Measurements from ENCODE around the gene STARD7. TPM values are rescaled to one million over a fixed set of nuclear protein-coding genes. Genes with fewer than 3 reads are reported as not detected.
"Not testable (repeated sequence)": the region's sequence is repeated elsewhere in the genome, so short reads cannot be mapped to it uniquely, and the experiment has no call there.

Gene STARD7
- total RNA-seq, 2 experiments from 2014 or later, result 126 to 128 TPM

DNA sequence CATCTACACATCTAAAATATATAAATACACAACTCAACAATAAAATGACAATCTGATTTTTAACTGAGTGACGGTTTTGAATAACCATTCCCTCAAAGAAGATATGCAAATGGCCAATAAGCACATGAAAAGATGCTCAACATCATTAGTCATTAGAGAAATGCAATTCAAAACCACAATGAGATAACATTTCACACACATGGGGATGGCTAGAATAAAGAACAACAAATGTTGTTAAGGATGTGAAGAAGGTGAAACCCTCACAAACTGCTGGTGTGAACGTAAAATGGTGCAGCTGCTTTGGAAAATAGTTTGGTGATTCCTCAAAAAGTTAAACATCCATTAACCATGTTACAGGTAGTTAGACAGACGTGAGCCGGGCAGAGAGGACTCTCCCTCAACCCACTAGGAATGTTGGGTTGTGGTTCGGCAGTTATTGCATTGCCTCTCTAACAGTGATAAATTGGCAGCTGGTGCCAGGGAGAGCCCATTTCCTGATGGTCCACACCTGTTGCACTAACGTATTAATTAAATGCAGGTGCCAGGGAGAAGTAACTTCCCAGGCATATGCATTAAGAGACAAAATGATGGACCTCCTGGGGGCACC is 41.1 kb downstream of the STARD7 start:
- ChIA-PET CTCF (interaction anchor here (1.1 to 1.2 kb wide), 2 partner anchors 25 to 70 kb away, joined by 3 to 5 read pairs; no protein-coding TSS in a partner anchor), POLR2A (no interaction called here)
- peaks cover 7% of the 10 kb centered on the region for H3K9me3 Mint-ChIP-seq
- no peaks in the 10 kb centered on the region for H3K27me3 Mint-ChIP-seq
- DNase-seq, result no peak
- peaks cover 32% of the 10 kb centered on the region for H3K4me1 Mint-ChIP-seq
- H3K36me3 Mint-ChIP-seq (ENCODE audit: low read depth), result peaks cover 3% of the 10 kb centered on the region
- H3K4me3 Mint-ChIP-seq, result no peak overlapping the region
- H3K27ac Mint-ChIP-seq, result no peak overlapping the region

DNA sequence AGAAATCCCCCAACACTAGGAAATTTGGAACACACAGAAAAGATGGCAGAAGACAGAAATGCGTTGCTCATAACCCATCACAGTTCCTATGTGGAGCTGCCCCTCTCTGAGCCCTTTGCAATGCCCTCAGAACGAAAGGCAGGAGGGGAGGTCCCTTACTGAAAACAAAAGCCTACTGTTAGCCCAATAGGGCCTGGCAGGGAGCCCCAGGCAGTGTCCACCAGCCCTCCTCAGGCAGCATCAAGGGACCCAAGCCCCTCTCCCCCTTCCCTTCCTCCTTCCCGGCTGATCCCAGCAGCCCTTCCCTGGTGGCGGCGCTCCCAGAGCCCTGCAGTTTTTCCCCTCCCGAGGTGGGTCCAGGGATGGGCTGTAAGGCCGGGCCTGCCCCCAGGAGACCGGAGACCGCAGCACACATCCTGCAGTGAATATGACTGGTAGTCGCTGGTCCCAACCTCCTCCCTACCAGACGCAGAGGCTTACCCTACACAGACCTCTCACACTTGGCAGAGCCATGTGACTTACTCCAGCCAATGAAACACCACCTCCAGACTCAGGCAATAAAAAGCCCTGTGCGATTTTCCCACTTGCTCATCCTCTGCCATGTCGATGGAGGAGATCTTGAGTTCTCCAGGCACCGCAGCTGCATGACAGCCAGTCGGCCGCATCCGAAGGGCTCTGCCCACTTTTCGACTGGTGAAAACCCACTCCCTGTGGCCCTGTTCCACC is 44.0 kb downstream of the STARD7 start:
- Mint-ChIP-seq H3K36me3 (ENCODE audit: low read depth) (peaks cover 5% of the 10 kb centered on the region), H3K4me3 (peak overlapping the region; percentile 50), H3K4me1 (peaks cover 48% of the 10 kb centered on the region), H3K27ac (peak overlapping the region; percentile 95), H3K27me3 (no peaks in the 10 kb centered on the region), H3K9me3 (peaks cover 8% of the 10 kb centered on the region)
- DNase-seq, result peak; percentile 67
- POLR2A ChIA-PET, result no interaction called here
- CTCF ChIA-PET, result interaction anchor here (0.8 to 3.6 kb wide), 3 partner anchors 9 to 98 kb away, joined by 4 to 26 read pairs (median 6); no protein-coding TSS in a partner anchor

DNA sequence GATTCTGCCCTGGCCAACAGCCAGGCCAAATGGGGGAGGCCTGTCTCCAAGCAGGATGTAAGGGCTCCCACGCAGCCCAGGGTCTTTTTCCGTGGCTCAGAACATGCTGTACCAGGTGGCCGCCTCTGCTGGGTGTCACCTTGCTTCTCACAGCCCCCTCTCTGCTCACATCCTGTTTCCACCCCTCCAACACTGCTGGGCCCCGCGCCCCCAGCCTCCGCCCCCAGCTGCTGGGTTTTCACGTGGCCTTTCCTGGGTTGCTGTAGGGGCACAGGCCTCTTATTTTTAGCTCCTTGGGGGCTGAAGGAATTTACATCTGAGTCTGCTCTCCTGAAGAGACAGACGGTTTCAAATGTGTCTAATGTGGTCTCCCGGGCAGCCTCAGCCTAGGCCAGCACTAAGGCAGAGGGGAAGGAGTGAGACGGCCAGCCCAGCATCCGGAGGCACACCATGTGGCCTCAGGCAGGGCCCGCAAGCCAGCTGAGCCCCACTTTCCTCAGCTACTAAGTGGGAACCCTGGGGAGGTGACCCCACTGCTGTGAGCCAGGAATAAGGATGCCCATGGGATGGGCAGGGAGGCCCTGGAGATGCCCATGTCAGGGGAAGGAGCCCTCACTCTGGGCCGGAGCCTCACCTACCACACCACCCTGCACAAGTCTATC is 44.7 kb downstream of the STARD7 start:
- ChIA-PET POLR2A (no interaction called here), CTCF (interaction anchor here (0.6 to 3.6 kb wide), 7 partner anchors 10 to 153 kb away, joined by 3 to 26 read pairs (median 6); no protein-coding TSS in a partner anchor)
- Mint-ChIP-seq H3K27me3 (no peaks in the 10 kb centered on the region), H3K27ac (peak overlapping the region; percentile 95), H3K4me3 (peak overlapping the region; percentile 50), H3K36me3 (ENCODE audit: low read depth) (peaks cover 5% of the 10 kb centered on the region), H3K9me3 (peaks cover 5% of the 10 kb centered on the region), H3K4me1 (peaks cover 56% of the 10 kb centered on the region)
- DNase-seq, result peak; percentile 54

DNA sequence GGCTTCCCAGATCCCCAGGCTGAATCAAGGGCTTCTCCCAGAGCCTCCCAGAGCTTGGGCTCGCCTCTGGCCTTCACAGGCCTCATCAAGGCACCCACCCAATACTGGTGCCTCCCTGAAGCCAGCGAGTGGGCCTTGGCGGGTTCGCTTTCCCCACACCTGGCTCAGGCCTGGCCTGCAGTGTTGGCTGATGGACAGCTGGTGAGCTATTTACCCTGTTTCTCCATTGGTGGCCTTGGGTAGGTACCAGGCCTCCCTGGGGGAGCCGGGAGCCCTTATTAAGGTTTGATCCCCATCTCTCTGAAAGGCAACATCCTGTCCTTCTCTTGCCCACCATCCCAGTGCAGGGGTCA is 45.2 kb downstream of the STARD7 start:
- CTCF ChIA-PET, result interaction anchor here (0.6 to 3.6 kb wide), 6 partner anchors 11 to 153 kb away, joined by 3 to 26 read pairs (median 8); no protein-coding TSS in a partner anchor
- Mint-ChIP-seq H3K9me3 (peaks cover 5% of the 10 kb centered on the region), H3K36me3 (ENCODE audit: low read depth) (peaks cover 5% of the 10 kb centered on the region), H3K27me3 (no peaks in the 10 kb centered on the region), H3K27ac (peak overlapping the region; percentile 95), H3K4me1 (peaks cover 61% of the 10 kb centered on the region), H3K4me3 (no peak overlapping the region)
- POLR2A ChIA-PET, result no interaction called here
- DNase-seq, result no peak

DNA sequence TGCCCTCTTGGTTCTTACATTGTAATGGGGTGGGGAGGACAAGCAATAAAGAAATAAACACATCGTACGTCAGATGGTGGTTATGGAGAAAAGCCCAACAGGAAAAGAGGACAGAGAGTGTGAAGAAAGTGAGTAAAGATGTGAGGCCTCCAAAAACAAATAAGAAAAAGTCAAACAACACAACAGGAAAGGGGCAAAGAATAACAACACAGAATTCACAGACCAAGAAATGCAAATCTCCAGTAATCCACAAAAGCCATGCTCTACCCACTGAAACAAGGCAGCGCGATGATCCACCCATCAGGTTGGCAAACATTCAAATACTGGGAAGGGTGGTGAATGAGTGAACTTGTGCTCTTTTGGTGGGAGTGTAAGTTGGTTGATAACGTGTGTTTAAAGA is 46.7 kb downstream of the STARD7 start:
- Mint-ChIP-seq H3K27ac (peak overlapping the region; percentile 15), H3K9me3 (peaks cover 5% of the 10 kb centered on the region), H3K36me3 (ENCODE audit: low read depth) (peaks cover 5% of the 10 kb centered on the region), H3K27me3 (no peaks in the 10 kb centered on the region), H3K4me1 (peaks cover 74% of the 10 kb centered on the region), H3K4me3 (no peak overlapping the region)
- no peak for DNase-seq
- ChIA-PET CTCF (interaction anchor here (1.0 to 3.6 kb wide), 7 partner anchors 11 to 103 kb away, joined by 3 to 26 read pairs (median 6); partner anchors contain the start of gene ASTL), POLR2A (no interaction called here)

DNA sequence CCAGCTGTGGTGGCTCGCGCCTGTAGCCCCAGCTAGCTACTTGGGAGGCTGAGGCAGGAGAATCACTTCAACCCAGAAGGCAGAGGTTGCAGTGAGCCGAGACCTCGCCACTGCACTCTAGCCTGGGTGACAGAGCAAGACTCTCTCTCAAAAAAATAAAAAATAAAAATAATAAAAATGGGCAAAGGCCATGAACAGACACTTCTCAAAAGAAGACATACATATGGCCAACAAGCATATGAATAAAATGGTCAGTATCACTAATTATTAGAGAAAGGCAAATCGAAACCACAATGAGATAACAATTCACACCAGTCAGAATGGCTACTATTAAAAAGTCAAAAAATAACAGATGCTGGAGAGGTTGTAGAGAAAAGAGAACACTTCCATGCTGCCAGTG is 48.3 kb downstream of the STARD7 start:
- H3K4me3 Mint-ChIP-seq; H3K9me3 Mint-ChIP-seq; H3K36me3 Mint-ChIP-seq (ENCODE audit: low read depth); H3K27me3 Mint-ChIP-seq; H3K27ac Mint-ChIP-seq; DNase-seq; POLR2A ChIA-PET: not testable (repeated sequence)
- CTCF ChIA-PET, result interaction anchor here (1.2 to 2.3 kb wide), 3 partner anchors 10 to 44 kb away, joined by 3 to 12 read pairs (median 8); partner anchors contain the start of gene ADRA2B
- H3K4me1 Mint-ChIP-seq, result peaks cover 88% of the 10 kb centered on the region

DNA sequence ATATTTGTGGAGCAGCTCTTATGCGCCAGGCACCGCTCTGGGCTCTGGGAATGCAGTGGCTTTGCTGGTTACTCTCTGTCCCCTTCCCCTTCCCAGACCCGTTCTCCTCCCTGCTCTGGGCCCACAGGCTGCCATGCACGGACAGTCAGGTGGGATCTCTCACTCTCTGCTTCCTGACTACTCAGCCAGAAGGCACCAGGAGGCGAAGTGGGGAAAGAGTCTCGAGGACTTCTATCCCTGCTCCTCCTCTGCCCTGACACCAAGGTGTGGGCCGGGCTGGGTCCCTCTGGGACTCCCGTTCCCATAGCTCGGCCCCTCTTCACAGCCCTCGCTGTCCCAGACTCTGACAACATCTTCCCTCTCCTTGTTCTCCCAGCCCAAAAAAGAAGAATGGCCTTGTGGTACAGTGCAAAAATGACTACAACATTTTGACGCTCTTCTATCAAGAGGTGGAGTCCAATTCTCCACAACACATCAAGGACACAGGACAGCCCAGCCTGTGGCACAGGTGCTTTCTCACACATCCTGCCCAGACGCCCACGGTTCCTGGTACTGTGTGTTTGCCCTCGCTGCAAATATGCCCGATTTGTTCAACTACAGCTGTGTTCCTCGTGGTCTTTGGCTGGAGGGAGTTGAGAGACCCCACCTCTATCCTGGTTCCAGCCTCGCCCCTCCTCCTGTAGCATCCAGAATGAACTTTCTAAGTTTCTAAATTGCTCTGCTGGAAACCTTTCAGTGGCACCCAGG is 49.4 kb downstream of the STARD7 start:
- H3K4me3 Mint-ChIP-seq, result peak overlapping the region; percentile 11
- peaks cover 79% of the 10 kb centered on the region for H3K4me1 Mint-ChIP-seq
- H3K27me3 Mint-ChIP-seq, result no peaks in the 10 kb centered on the region
- DNase-seq, result peak; percentile 37
- ChIA-PET POLR2A (no interaction called here), CTCF (interaction anchor here (1.2 to 2.3 kb wide), 6 partner anchors 9 to 137 kb away, joined by 3 to 13 read pairs (median 8); partner anchors contain the start of gene ADRA2B)
- H3K27ac Mint-ChIP-seq, result peak overlapping the region; percentile 84
- H3K36me3 Mint-ChIP-seq (ENCODE audit: low read depth), result peaks cover 5% of the 10 kb centered on the region
- peaks cover 5% of the 10 kb centered on the region for H3K9me3 Mint-ChIP-seq

DNA sequence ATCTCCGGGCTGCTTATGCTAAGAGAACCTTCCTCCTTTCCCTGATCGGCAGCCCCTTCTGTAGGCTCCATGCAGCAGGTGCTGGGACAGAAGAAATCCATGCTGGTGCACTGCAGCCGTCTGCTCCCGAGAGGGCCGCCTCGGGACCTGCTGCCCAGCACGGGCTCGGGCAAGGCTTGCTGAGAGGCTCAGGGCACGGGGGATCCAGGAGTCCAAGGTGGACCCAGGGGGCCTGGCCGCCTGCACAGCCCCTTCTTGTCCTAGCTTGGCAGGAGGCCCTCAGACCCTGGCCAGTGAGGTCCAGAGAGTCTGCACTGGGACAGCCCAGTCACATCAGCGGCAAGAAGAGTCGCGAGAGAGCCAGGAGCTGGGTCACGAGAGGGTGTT is 50.1 kb downstream of the STARD7 start:
- Mint-ChIP-seq H3K36me3 (ENCODE audit: low read depth) (peaks cover 5% of the 10 kb centered on the region), H3K4me1 (peaks cover 74% of the 10 kb centered on the region), H3K27me3 (no peaks in the 10 kb centered on the region), H3K4me3 (no peak overlapping the region), H3K27ac (peak overlapping the region; percentile 84), H3K9me3 (peaks cover 5% of the 10 kb centered on the region)
- ChIA-PET POLR2A (no interaction called here), CTCF (interaction anchor here (1.3 to 2.0 kb wide), 5 partner anchors 8 to 136 kb away, joined by 3 to 13 read pairs (median 8); no protein-coding TSS in a partner anchor)
- no peak for DNase-seq

DNA sequence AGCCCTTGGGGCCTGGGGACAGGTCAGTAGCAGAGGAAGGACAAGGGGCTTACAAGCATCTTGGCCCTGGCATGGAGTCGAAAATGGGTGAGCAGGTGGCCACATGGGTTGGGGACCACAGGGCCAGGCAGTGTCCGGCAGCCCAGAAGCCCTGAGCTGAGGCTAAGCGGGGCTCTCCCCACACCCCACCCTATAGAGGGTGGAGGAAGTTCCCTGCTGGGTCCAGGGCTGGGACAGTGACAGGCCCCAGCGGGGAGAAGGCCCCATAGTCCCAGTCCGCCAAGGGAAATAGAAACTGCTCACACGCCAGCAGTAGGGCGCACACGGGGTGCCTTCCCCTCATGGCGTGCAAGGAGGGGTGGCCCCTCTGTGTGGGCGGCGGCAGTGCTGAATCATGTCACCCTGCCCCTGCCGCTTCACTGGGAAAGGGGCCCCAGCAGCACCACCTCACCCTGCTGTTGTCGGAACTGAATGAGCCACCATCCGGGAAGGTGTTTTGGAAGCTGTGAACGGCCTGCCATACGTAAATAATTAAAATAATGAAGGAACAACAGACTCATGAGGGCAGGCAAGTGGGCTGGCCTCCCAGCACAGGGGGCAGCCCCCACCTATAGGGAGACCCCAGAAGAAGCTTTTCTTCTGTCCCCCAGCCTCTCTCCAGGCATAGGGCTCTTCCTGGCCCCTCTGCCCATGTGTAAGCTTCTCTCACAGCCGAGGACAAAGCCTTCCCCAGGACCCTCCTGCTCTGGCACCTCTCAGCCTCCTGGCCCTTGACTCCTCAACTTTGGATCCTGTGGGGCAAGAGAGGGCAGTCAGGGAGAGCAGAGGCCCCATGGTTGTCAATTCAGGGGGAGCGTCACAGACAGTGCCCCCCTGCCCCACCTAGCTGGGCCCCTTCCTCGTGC is 50.7 kb downstream of the STARD7 start:
- Mint-ChIP-seq H3K4me3 (no peak overlapping the region), H3K4me1 (peaks cover 73% of the 10 kb centered on the region), H3K36me3 (ENCODE audit: low read depth) (peaks cover 5% of the 10 kb centered on the region), H3K9me3 (peaks cover 5% of the 10 kb centered on the region), H3K27ac (peak overlapping the region; percentile 84), H3K27me3 (no peaks in the 10 kb centered on the region)
- ChIA-PET POLR2A (interaction anchor here (1.1 kb wide), 1 partner anchor 13 kb away, joined by 3 read pairs; the partner anchor contains the start of gene DUSP2), CTCF (interaction anchor here (1.3 to 1.8 kb wide), 4 partner anchors 16 to 41 kb away, joined by 3 to 13 read pairs (median 7); no protein-coding TSS in a partner anchor)
- peak; percentile 69 for DNase-seq

DNA sequence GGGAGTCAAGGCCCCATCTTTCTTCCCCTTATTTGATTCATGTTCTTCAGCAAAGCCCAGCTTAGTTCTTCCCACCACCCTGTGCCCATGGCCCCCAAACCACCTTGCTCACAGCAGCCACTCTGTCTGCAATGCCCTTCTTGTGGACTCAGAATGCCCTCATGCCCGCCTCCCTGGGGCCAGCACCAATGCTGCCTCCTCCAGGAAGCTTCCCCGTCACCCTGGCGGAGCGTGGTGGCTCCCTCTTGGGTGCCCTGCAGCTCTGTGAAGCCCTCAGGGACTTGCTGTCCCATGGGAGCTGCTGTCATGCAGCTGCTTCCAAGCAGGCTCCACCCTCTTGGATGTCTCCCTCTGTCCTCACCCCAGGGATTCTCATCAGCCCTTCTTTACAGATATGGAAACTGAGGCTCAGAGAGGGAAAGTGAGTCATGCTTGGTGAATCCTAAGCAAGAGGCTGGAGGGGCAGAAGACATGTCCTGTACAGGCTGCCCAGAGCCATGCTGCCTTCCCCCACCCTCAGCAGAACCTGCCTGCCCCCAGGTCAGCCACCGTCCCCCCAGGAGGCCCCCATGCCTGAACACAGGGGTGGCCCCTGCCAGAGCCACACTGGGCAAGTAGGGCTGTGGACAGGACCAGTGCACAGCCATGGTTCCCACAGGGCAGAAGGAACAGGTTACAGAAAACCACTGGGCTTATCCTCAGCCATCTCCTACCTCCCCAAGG is 51.5 kb downstream of the STARD7 start:
- POLR2A ChIA-PET, result interaction anchor here (1.1 kb wide), 1 partner anchor 12 kb away, joined by 3 read pairs; the partner anchor contains the start of gene DUSP2
- H3K4me3 Mint-ChIP-seq, result no peak overlapping the region
- H3K9me3 Mint-ChIP-seq, result peaks cover 5% of the 10 kb centered on the region
- H3K27ac Mint-ChIP-seq, result peak overlapping the region; percentile 84
- H3K36me3 Mint-ChIP-seq (ENCODE audit: low read depth), result peaks cover 5% of the 10 kb centered on the region
- H3K27me3 Mint-ChIP-seq, result no peaks in the 10 kb centered on the region
- no peak for DNase-seq
- CTCF ChIA-PET, result interaction anchor here (1.0 to 1.3 kb wide), 2 partner anchors 17 to 25 kb away, joined by 4 to 6 read pairs; no protein-coding TSS in a partner anchor
- H3K4me1 Mint-ChIP-seq, result peaks cover 72% of the 10 kb centered on the region
